ENCODE results near the gene MPP4.

The MPP4 gene

GRCh38 chr2:201622306-201622970, 76.0 kb downstream of the MPP4 start:
- DNase-seq, result no peak

DNA sequence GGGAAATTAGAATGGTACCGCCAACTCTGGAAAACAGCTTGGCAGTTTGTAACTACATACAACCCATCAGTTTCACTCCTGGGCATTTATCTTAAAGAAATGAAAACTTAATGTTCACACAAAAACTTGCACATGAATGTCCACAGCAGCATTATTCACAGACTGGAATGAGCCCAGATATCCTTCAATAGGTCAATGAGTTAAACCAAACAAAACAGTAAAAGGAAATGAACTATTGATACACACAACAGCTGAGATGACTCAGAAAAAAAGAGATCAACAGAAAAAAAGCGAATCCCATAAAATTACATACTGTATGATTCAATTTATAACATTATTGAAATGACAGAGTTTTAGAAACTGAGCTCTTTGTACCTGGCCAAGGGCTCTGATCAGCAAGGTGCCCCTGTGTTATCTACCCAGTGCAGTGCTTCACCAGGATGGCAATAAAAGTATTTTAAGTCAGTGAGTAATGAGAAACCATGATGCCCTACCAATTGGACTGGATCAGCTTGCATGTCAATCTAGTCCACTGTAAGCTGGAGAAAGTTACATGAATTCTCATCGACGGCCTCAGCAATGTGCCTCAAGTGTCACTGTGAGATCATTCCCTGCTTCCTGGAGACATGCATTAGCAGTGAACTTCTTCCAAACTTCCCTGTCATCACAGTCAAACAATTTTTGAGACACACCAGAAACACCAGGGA, 77.0 kb downstream of the MPP4 start:
- DNase-seq, result no peak

DNA sequence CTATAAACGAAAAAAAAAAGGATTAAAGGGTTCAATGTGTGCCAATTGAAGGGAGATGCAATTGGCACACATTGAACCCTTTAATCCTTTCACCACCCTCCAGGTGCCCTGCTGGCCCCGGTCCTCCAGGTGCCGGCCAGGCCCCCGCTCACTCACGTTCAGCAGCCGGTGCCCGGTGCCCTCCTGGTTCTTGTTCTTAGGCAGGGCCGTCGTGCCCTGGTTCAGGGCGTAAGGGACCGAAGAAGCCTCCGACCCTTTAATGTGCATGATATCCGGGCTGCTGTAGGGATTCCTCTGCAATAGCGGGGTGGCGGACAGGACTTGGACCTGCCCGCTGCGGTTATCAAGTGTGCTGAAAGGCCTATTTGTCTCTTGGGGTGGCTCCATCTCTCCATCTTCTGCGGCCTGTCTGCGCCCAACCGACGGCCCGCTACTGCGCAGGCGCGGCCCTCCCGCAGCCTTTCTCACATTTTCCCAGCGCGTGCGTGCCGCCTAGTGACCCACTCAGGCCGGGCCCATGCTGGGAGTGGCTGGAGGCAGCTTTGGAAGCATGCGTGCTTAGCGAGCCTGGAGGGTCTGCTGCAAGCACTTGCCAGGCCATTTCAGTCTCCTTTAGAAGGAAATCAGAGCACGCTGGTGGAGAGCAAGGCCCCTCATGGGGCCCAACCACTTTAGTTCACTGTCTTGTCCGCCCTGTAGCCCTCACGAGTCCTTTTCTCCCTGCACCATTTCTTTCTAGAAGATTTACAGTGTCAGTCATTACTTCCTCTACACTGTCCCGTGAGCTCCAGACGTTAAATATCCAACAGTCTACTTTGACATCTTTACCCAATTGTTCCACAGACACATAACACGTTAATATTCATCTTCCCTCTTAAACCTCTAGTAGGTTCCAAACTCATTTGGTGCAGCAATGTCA, 79.4 kb downstream of the MPP4 start:
- DNase-seq, result peak in 1 of 2 donors; percentile 27

GRCh38 chr2:201608021-201608420, 90.4 kb downstream of the MPP4 start:
- DNase-seq, result no peak

- no peak for DNase-seq
Observed at GRCh38 chr2:201607568-201607967, 90.9 kb downstream of the MPP4 start.

DNA sequence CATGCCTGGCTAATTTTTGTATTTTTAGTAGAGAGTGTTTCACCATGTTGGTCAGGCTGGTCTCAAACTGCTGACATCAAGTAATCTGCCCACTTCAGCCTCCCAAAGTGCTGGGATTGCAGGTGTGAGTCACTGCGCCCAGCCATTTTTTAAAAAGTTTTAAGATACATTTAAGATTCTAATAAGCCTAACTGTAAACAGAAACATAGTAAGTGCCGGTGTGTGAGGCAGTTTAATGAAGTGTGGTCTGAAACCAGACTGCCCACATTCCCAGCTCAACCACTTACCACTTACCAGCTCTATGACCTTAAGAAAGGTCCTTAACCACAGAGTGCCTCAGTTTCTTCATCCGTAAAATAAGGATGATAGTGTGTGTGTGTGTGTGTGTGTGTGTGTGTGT, 97.5 kb downstream of the MPP4 start:
- no peak for DNase-seq

DNA sequence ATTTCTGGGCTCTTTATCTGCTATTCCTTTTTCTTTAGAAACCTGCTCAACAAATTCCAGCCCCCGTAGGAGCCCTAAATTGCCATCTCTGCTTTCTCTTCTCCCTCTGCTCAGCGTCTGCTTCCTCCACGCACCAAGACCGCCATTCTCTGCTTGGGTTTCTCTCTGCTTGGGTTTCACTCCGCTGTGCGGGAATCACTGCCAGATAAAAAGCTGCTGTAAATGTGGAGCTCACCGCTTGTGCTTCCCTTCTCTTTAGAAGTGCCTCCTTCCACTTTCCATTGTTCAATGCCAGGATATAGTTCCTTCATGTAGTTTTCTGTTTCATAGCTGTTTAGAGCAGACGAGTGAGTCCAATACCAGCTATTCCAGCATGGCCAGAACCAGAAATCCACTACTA, 101.0 kb downstream of the MPP4 start:
- no peak for DNase-seq

Data from CD4-positive, alpha-beta T cell treated with Interleukin-1 beta for 1 hour (primary cell).